Measurements from ENCODE around the gene VCY. TPM values are rescaled to one million over a fixed set of nuclear protein-coding genes. Genes with fewer than 3 reads are reported as not detected.

Gene VCY
- not detected for total RNA-seq

GRCh38 chrY:13986373-13986772 lies at the start of gene VCY:
TSS of gene VCY (minus strand) at chrY:13986473. CDS start at chrY:13986440, 33 bp downstream.

Other genes with a start within 250 kb of the VCY start
- not detected for gene VCY1B, start 69.8 kb upstream of the VCY start, total RNA-seq

All from activated naive CD4-positive, alpha-beta T cell treated with anti-CD3 and anti-CD28 coated beads, Interleukin-2, amount 10 ng/mL, durations not matched to agents 5 hours and 36 hours (primary cell).